ENCODE data around the gene BCL10.

GRCh38 chr1:85259912-85260274, 16.5 kb downstream of the BCL10 start:
- TF ChIP-seq MAX (IDR thresholded peaks at IDR 0.05) = no peak
- TF ChIP-seq E2F6 (IDR thresholded peaks at IDR 0.05) = no peak
- TF ChIP-seq EGR1 (IDR thresholded peaks at IDR 0.05; ENCODE audit: borderline replicate concordance, low read depth, low read length) = no peak
- no peak for TF ChIP-seq CTCF (IDR thresholded peaks at IDR 0.05; ENCODE audit: control extremely low read depth in 1 of 3, insufficient read depth in 1 of 3, low read depth in 1 of 3, low read length in 3 of 3)
- TF ChIP-seq PHF8 (conservative IDR thresholded peaks at IDR 0.05; ENCODE audit: low read depth, low read length) = no peak

Data from H1 (cell line).